OCI-LY3 (cell line): ENCODE measurements around the gene NAV1.
A peak's percentile ranks its signal among the peaks of the same experiment; 100 is the strongest.

Source experiments
- H2AFZ ChIP-seq: fragments of 200-600, 300-600 bp; shearing (Covaris generic); 2 replicates; pipeline ENCODE4 v1.6.0; 2014; ENCODE audit warnings: antibody characterized with exemption, low read depth, low read length
- H3K27ac ChIP-seq: fragments of 200-600, 300-600 bp; sonication (generic); 2 replicates; pipeline ENCODE4 v1.5.1; 2014; ENCODE audit warnings: mild to moderate bottlenecking, low read length, moderate library complexity, mixed read lengths
- H3K27me3 ChIP-seq: fragments of 200-600, 300-600 bp; sonication (generic); 2 replicates; pipeline ENCODE4 v1.6.1; 2014; ENCODE audit warnings: low read depth, low read length, mixed read lengths
- H3K36me3 ChIP-seq: fragments of 200-600, 300-600 bp; sonication (generic); replicated peaks from 2 replicates; pipeline ENCODE3; 2014; ENCODE audit warnings: low read depth, low read length, mixed read lengths
- H3K4me1 ChIP-seq: fragments of 300-600, 200-600 bp; sonication (generic); 2 replicates; pipeline ENCODE4 v1.6.1; 2014; ENCODE audit warnings: low read length, mixed read lengths
- H3K4me2 ChIP-seq: fragments of 200-600, 300-600 bp; sonication (generic); 2 replicates; pipeline ENCODE4 v1.6.1; 2014; ENCODE audit warnings: low read length, mixed read lengths
- H3K4me3 ChIP-seq: fragments of 300-600, 200-600 bp; sonication (generic); 2 replicates; pipeline ENCODE4 v1.5.1; 2014; ENCODE audit warnings: antibody characterized with exemption, mild to moderate bottlenecking, low read length, moderate library complexity
- H3K79me2 ChIP-seq: fragments of 300-600, 200-600 bp; shearing (Covaris generic); 2 replicates; pipeline ENCODE4 v1.6.1; 2014; ENCODE audit warnings: mild to moderate bottlenecking, low read length, mixed read lengths
- H3K9ac ChIP-seq: fragments of 300-600, 200-600 bp; shearing (Covaris generic); 2 replicates; pipeline ENCODE4 v1.6.0; 2014; ENCODE audit warnings: mild to moderate bottlenecking, low read length, moderate library complexity
- H3K9me3 ChIP-seq: fragments of 200-600, 300-600 bp; shearing (Covaris generic); 2 replicates; pipeline ENCODE4 v1.6.1; 2014; ENCODE audit warnings: low read length, mixed read lengths; ENCODE audit not compliant: insufficient read depth
- H4K20me1 ChIP-seq: fragments of 200-600, 300-600 bp; sonication (generic); 2 replicates; pipeline ENCODE4 v1.6.1; 2016; ENCODE audit warnings: low read length, mixed read lengths; ENCODE audit not compliant: insufficient read depth
- CTCF ChIP-seq: fragments of 200-600, 300-600 bp; sonication (generic); IDR thresholded peaks from 2 replicates; pipeline ENCODE4 v1.5.1; 2014; ENCODE audit warnings: antibody characterized with exemption, low read length, low read depth
- EZH2phosphoT487 ChIP-seq: fragments of 200-600 bp; shearing (Covaris generic); IDR thresholded peaks from 2 replicates; pipeline ENCODE4 v1.6.1; 2018; ENCODE audit warnings: antibody characterized with exemption, mixed run types, low read depth

The NAV1 gene

GRCh38 chr1:201504799-201505502 is 34.0 kb upstream of the NAV1 start:
- H2AFZ ChIP-seq, result no peak overlapping the region
- TF ChIP-seq EZH2phosphoT487 (no peak), CTCF (no peak)
- no peaks in the 10 kb centered on the region for H3K9me3 ChIP-seq
- H3K4me1 ChIP-seq, result peaks cover 38% of the 10 kb centered on the region
- no peak overlapping the region for H3K27ac ChIP-seq
- H3K27me3 ChIP-seq, result no peaks in the 10 kb centered on the region
- peaks cover 21% of the 10 kb centered on the region for H4K20me1 ChIP-seq
- H3K9ac ChIP-seq, result no peak overlapping the region
- peak overlapping the region; percentile 97 for H3K4me2 ChIP-seq
- peaks cover 27% of the 10 kb centered on the region for H3K36me3 ChIP-seq
- H3K4me3 ChIP-seq, result peak overlapping the region; percentile 93
- peaks cover 71% of the 10 kb centered on the region for H3K79me2 ChIP-seq

- peaks cover 25% of the 10 kb centered on the region for H3K36me3 ChIP-seq
- H3K4me3 ChIP-seq, result peak overlapping the region; percentile 93
- H4K20me1 ChIP-seq, result peaks cover 17% of the 10 kb centered on the region
- H3K79me2 ChIP-seq, result peaks cover 66% of the 10 kb centered on the region
- peak overlapping the region; percentile 92 for H3K9ac ChIP-seq
- TF ChIP-seq EZH2phosphoT487, result no peak
- TF ChIP-seq CTCF, result no peak
- H3K9me3 ChIP-seq, result no peaks in the 10 kb centered on the region
- no peak overlapping the region for H3K27ac ChIP-seq
- H3K4me1 ChIP-seq, result peaks cover 43% of the 10 kb centered on the region
- H2AFZ ChIP-seq, result no peak overlapping the region
- H3K4me2 ChIP-seq, result peak overlapping the region; percentile 97
- no peaks in the 10 kb centered on the region for H3K27me3 ChIP-seq
These were observed 33.4 kb upstream of the NAV1 start for GRCh38 chr1:201505503-201505890.

GRCh38 chr1:201506092-201506491 is 32.8 kb upstream of the NAV1 start:
- H4K20me1 ChIP-seq, result peaks cover 11% of the 10 kb centered on the region; the same call in 1 of the 2 replicates
- H3K27ac ChIP-seq, result peak overlapping the region; percentile 49

More at GRCh38 chr1:201506092-201506491, 32.8 kb upstream of the NAV1 start:
- Histone ChIP-seq H3K79me2 (peaks cover 60% of the 10 kb centered on the region), H3K4me2 (peak overlapping the region; percentile 97), H3K27me3 (no peaks in the 10 kb centered on the region), H3K9me3 (no peaks in the 10 kb centered on the region), H3K4me1 (peaks cover 49% of the 10 kb centered on the region), H3K9ac (peak overlapping the region; percentile 92), H3K36me3 (peaks cover 20% of the 10 kb centered on the region), H3K4me3 (peak overlapping the region; percentile 93), H2AFZ (no peak overlapping the region)
- TF ChIP-seq CTCF, result no peak
- TF ChIP-seq EZH2phosphoT487, result no peak
